NCI-H524 treated with DMSO at 0.1 percent for 48 hours (cell line): ENCODE results near the gene RBMS3.
"Not testable (repeated sequence)": the region's sequence is repeated elsewhere in the genome, so short reads cannot be mapped to it uniquely, and the experiment has no call there.

Source experiments
- DNase-seq: peaks from one replicate; lab custom pipeline; 2025; lab: John Stamatoyannopoulos, UW

RBMS3 gene

DNA sequence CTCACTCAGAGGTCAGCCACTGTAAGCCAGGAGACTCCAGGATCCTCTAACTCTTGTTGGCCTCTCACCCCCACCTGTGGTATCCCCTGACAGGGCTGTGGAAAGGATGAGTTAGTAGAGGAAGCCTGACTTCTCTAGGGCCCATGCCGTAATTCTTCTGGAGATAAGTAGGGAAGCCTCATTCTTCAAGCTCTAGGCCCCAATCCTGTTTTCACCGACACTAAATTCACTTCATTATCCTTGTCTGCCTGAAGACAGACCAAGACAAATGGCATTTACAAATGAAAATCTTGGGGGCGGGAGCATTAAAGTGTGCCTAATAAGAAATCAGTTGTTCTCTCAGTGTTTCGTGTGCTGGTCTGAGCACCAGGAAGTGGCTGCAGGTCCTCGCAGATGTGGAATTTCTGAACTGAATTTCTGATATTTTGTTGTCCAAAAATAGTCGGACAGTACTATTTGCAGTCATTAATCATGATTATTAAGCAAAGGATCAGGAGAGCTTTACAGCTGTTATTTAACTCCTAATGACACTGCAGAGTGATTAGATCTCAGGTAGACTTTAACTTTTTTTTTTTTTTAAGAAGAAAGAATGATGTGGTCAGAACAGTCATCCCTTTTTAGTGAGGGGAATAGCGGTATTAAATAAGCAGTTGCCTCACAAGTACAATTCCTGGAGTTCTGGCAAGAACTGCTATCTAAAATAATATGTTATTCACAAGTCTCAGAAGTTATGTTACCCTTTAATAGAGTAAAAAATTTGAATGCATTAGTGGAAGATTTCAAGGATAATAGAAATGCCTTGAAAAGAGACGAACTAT lies 58.4 kb downstream of the RBMS3 start:
- DNase-seq: no peak

DNA sequence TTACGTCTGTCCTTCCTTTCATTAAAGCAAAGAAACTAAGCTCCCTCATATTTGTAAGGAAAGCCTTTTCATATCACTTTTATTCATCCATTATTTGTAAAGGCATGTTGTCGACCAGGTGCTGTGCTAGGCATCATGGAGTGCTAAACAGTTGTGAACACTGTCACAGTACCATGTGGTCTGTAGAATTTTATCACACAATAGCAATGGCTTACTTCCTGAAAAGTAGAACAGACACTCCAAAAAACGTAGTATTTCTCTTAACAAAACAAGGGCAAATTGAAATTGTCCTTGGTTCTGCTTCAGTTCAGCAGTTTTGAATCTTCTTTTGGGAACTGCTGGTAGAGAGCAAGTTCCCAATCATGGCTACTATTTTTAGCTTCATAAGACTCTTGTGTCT lies 63.3 kb downstream of the RBMS3 start:
- no peak for DNase-seq

DNA sequence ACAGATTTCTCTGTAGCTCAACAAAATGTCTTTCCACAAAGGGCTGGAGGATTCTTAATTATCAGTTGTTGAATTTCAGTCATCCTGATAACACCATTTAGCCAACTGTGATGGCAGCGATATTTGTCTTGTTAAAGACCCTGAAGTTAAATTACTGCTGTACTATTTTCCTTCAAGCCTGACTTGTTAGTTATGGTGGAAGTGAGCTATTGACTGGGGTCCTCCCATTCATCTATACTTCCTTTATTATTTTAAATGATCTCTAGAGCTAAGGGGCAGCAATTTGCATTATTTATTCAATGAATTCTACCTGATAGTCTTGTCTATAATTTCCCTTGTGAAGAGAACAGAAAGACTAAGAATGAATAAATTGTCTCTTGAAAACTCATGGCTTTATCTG lies 64.1 kb downstream of the RBMS3 start:
- no peak for DNase-seq

GRCh38 chr3:29345516-29346300 lies 64.8 kb downstream of the RBMS3 start:
- no peak for DNase-seq

DNA sequence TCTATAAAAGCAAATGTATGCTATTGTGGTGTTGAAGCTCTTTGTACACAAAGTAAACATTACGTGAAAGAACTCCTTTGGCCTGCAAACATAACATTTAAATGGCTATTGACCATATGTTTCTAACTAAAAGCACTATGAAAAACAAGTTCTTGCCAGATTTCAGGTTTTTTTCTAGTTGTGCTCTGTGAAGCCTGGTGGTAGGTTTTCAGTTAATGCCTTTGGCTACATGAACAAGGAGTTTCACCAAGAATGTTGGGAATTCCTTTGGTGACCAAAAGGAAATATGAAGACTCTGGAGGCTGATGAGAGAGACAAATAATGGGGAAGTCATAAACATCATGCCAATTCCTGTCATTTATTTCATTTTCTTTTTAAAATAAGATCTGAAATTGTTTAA lies 66.0 kb downstream of the RBMS3 start:
- no peak for DNase-seq

GRCh38 chr3:29347412-29347811 lies 66.5 kb downstream of the RBMS3 start:
- DNase-seq: no peak

DNA sequence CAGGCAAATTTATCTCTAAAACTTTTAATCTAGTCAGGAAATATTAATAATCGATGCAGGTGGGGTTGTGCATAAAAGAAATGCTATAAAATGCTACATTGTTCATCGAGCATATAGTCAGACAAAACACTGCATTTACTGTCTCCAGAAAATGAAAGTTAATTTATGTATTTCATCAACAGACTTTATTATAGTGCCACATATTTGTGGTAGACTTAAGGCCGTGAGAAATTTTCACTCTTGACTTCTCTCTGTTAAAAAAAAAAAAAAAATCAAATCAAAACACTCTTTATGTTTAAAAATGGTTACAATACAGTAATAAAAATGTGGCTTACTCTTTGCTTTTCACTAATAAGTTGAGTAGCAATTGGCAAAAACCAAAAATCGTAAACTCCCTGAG lies 67.4 kb downstream of the RBMS3 start:
- DNase-seq: no peak

DNA sequence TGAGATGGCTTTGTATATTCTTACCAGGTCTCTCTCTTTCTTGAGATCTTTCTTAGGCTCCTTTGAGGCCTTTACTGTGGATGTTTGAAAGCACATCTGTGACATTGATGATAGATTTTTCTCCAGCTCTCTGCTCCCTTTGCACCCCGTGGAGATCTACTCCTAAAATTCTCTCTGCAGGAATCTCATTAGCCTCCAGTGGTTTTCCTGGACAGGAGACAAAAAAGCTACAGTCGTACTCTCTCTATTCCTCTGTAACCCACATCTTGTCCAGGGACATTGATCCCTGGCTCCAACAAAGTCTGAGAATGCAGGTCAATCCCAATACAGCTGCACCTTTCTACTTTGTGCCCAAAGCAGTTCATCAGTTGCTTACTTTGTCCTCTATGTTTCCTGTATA lies 68.2 kb downstream of the RBMS3 start:
- no peak for DNase-seq

DNA sequence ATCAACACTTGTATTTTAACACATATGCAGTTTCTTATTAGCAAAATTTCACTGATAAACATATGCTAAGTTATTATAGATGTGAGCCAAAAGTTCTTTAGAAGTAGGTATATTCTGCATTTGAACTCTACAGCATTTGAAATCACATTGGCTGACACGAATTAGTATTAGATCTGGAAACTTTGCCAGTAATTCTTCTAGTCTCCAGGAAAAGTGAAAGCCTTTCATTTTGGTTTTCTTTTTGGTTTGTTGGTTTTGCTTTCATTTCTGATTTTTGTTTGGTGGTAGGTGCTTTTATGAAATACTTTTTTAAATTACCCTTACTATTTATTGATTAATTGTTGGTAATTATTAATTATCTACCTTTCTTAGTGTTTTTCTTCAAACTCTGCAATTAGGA lies 72.9 kb downstream of the RBMS3 start:
- no peak for DNase-seq

GRCh38 chr3:29354894-29355293 lies 74.0 kb downstream of the RBMS3 start:
- no peak for DNase-seq

DNA sequence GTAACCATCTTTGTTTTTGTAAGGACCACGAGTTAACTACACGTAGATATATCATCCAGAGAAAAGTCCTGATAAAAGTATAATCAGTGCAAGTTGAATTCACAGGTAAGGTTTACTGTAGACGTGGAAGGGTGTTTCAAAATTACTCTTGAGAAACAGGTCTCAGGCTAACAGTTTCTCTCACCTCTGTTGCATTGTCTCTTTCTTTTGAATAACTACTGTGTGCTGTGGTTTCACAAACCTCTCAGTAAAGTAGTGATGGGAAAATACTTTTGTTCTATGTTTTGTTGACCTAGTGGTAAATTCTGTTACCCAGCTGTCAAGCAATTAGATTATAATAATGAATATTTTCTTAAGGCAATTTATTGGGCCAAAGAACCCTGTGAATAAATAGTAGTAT lies 75.2 kb downstream of the RBMS3 start:
- no peak for DNase-seq

DNA sequence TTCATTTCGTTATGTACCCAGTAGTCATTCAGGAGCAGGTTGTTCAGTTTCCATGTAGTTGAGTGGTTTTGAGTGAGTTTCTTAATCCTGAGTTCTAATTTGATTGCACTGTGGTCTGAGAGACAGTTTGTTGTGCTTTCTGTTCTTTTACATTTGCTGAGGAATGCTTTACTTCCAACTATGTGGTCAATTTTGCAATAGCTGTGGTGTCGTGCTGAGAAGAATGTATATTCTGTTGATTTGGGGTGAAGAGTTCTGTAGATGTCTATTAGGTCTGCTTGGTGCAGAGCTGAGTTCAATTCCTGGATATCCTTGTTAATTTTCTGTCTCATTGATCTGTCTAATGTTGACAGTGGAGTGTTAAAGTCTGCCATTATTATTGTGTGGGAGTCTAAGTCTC lies 79.4 kb downstream of the RBMS3 start:
- DNase-seq: not testable (repeated sequence)

- DNase-seq: no peak
Measured at GRCh38 chr3:29363110-29363509, 82.2 kb downstream of the RBMS3 start.

DNA sequence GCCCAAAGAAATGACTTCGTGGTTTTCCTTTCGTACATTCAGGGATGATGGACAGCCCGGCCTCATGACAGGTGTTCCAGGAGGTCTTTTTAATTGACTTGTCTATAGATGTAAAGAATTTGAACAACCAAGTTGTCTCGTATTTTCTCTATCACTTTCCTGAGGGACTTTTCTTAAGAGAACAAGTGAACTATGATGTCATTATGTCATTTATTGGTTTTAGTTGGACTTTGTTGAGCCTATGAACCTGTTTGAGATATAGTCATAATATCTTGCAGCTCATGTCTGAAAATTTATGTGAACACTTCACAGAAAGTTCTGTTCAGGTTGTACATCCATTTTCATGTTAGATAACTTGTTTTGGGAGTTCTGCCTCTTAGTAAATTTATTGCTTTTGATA lies 89.2 kb downstream of the RBMS3 start:
- DNase-seq: no peak

DNA sequence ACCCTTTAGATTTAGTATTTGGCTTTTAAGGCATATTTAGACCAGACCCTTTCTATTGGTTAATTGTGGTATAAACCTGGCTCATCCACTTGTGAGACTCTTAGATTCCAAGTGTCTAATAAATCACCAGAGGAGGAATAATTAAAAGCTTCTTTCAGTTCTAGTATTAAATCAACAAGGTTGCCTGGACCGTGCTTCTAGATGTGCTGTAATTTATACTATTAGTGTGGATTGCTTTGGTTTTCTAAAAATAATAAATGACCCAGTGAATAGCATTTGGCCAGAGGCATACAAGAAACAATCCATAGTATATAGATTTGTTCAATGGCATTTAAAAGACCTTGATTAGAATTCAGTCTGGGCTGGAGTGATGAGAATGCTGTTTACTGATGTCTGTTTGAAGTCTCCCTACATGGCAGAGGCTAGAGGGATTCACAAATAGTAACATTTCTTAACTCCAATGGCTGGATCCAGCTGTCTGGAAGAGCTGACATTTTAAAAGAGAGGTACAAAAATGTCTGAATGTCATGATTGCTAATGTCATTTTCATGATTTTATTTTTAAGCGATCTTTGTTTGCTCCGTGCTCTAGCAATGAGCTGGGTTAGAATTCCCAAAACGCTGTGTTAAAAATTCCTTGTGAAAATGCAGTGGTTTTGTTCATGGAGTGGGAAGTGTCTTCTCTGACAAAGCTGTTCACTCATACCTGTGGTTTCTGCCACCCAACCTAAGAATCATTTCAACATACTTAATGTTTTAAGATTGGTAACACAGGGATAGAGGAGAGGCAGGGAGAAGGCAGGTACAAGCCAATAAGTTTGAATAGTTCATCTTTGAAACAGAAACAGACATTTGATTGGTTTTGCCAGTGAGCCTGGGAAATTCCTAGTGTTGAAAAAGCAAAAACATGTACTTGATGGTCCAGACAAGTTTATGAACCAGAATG lies 89.9 kb downstream of the RBMS3 start:
- DNase-seq: no peak

GRCh38 chr3:29373131-29373680 lies 92.3 kb downstream of the RBMS3 start:
- DNase-seq: no peak

GRCh38 chr3:29374226-29374625 lies 93.4 kb downstream of the RBMS3 start:
- no peak for DNase-seq

DNA sequence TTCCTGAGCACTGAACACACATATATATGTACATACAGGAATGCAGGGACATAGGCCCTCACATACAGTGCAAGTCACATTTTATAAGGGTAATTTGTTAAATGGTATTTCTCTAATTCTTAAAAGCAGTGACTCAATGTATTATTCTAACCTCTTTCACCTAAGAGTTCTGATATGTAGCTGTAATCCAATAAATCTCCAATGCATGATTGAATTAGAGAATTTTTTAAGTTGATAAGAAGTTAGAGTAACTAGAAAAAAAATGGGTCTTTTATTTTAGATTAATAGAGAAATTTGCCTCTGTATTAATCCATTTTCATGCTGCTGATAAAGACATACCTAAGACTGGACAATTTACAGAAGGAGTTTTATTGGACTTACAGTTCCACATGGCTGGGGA lies 98.2 kb downstream of the RBMS3 start:
- no peak for DNase-seq

DNA sequence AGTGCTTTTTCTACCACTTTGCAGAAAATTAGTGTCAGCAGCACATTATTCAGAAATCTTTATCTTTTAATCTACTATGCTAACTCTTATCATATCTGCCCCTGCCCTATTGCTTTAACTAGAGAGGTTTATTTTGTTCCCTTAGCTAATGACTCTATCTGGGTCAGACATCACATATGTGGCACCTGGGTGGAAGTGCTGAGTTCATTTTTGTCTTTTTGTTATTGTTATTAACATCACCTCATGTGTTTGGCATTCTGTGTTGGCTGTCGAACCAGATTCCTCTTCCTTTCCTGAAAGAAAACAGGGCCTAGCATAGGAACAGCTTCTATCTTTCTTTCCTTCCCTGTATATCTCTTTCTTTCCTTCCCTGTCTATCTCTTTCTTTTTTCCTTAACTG lies 100.7 kb downstream of the RBMS3 start:
- DNase-seq: no peak

- no peak for DNase-seq
Measured at GRCh38 chr3:29382409-29382808, 101.5 kb downstream of the RBMS3 start.

GRCh38 chr3:29382845-29383244 lies 102.0 kb downstream of the RBMS3 start:
- no peak for DNase-seq

DNA sequence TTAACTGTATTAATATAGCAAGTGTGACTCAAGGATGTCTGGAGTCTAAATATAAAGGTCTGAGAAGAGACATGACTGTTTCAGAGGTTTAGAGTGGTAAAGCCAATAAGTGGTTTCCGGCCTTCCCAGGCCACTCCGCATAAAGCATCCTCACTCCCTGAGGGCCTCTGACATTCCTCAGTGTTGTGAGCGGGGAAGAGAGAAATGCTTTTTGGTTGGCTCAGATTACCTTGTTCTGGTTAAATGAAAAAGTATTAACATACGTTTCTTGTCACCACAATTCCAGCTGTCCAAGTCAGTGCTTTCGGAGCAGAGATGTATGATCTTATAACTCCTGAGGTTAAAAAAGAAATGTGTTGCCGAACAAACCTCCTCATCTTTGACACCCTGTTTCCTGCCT lies 103.8 kb downstream of the RBMS3 start:
- peak; percentile 18 for DNase-seq
